SK-N-SH (cell line): Measurements from ENCODE around the gene SNX6. TPM values are rescaled to one million over a fixed set of nuclear protein-coding genes. Genes with fewer than 3 reads are reported as not detected.

Experiments used
- CTCF ChIA-PET: fragments of 300-600, 350-600 bp; formaldehyde crosslinking; extraction: SDS; loops from one replicate; lab custom pipeline; 2021; lab: Yijun Ruan, JAX
- POLR2A ChIA-PET: fragments of 350-600 bp; sonication (Branson Sonifier 250); formaldehyde crosslinking; extraction: SDS; loops from one replicate; lab custom pipeline; 2020; ENCODE audit warnings: antibody characterized with exemption, inconsistent platforms; lab: Yijun Ruan, JAX
- DNase-seq: peaks from one replicate; pipeline ENCODE4 v3.0.0; 2012
- H2AFZ ChIP-seq: fragments of 200-600 bp; sonication (generic); 2 replicates; pipeline ENCODE4 v1.8.1; 2016; ENCODE audit warnings: antibody characterized with exemption, mild to moderate bottlenecking, low read depth
- H3F3A ChIP-seq: fragments of 200-600 bp; sonication (generic); replicated peaks from 2 replicates; pipeline ENCODE3; 2016; ENCODE audit warnings: antibody characterized with exemption, mild to moderate bottlenecking; ENCODE audit not compliant: insufficient read depth
- H3K27ac ChIP-seq, 2 experiments: fragments of 200-500 bp in 1 of 2; fragments of 200-600 bp in 1 of 2; sonication (Bioruptor generic) in 1 of 2; sonication (generic), shearing (Covaris generic) in 1 of 2; 2 replicates each; pipeline versions ENCODE4 v1.5.1 to v1.6.1; 2014 to 2016; ENCODE audit warnings: low read depth in 2 of 2, inconsistent platforms in 1 of 2, low read length in 1 of 2, mild to moderate bottlenecking in 1 of 2, mixed read lengths in 1 of 2
- H3K27me3 ChIP-seq: fragments of 200-600 bp; sonication (generic), shearing (Covaris generic); 2 replicates; pipeline ENCODE4 v1.6.1; 2016; ENCODE audit warnings: mixed run types; ENCODE audit not compliant: insufficient read depth
- H3K36me3 ChIP-seq, 2 experiments: fragments of 200-500 bp in 1 of 2; fragments of 200-600 bp in 1 of 2; sonication (Bioruptor generic) in 1 of 2; sonication (generic) in 1 of 2; replicated peaks in 1 of 2; 2 replicates each; pipeline versions ENCODE3 to v1.5.1; 2014 to 2016; ENCODE audit warnings: low read length in 1 of 2, mild to moderate bottlenecking in 1 of 2; ENCODE audit not compliant: insufficient read depth in 2 of 2, control insufficient read depth in 1 of 2
- H3K4me1 ChIP-seq, 2 experiments: fragments of 200-500 bp in 1 of 2; fragments of 200-600 bp in 1 of 2; sonication (Bioruptor generic) in 1 of 2; sonication (generic), shearing (Covaris generic) in 1 of 2; 2 replicates each; pipeline versions ENCODE4 v1.5.1 to v1.6.1; 2014 to 2016; ENCODE audit warnings: low read depth in 1 of 2, low read length in 1 of 2, mixed run types in 1 of 2; ENCODE audit not compliant: insufficient read depth in 2 of 2, control insufficient read depth in 1 of 2
- H3K4me2 ChIP-seq: fragments of 200-600 bp; sonication (generic), shearing (Covaris generic); 2 replicates; pipeline ENCODE4 v1.6.1; 2017; ENCODE audit warnings: mixed run types
- H3K4me3 ChIP-seq, 2 experiments: fragments of 200-500 bp in 1 of 2; fragments of 200-600 bp in 1 of 2; sonication (Bioruptor generic) in 1 of 2; sonication (generic), shearing (Covaris generic) in 1 of 2; 2 replicates each; pipeline versions ENCODE4 v1.5.1 to v1.8.1; 2014 to 2016; ENCODE audit warnings: low read depth in 2 of 2, inconsistent platforms in 1 of 2, low read length in 1 of 2, mild to moderate bottlenecking in 1 of 2, mixed read lengths in 1 of 2, moderate library complexity in 1 of 2
- H3K79me2 ChIP-seq: fragments of 200-600 bp; sonication (generic); 2 replicates; pipeline ENCODE4 v1.8.1; 2017; ENCODE audit warnings: mild to moderate bottlenecking; ENCODE audit not compliant: insufficient read depth
- H3K9ac ChIP-seq: fragments of 200-600 bp; sonication (generic); 2 replicates; pipeline ENCODE4 v1.6.1; 2017; ENCODE audit warnings: mixed run types
- H3K9me2 ChIP-seq: fragments of 200-600 bp; sonication (generic); 2 replicates; pipeline ENCODE4 v1.6.1; 2017; ENCODE audit warnings: mixed run types
- H3K9me3 ChIP-seq: fragments of 200-600 bp; sonication (generic); 2 replicates; pipeline ENCODE4 v1.6.1; 2017; ENCODE audit warnings: mixed run types, mild to moderate bottlenecking, moderate library complexity
- H4K20me1 ChIP-seq: fragments of 200-600 bp; sonication (generic); 2 replicates; pipeline ENCODE4 v1.6.1; 2017; ENCODE audit warnings: mild to moderate bottlenecking, mixed run types; ENCODE audit not compliant: insufficient read depth
- CHD2 ChIP-seq: fragments of 150-350 bp; IDR thresholded peaks from 2 replicates; pipeline ENCODE4 v1.6.1; 2018; ENCODE audit warnings: low read length; ENCODE audit not compliant: partially characterized antibody
- ELF1 ChIP-seq: IDR thresholded peaks from 2 replicates; pipeline ENCODE4 v1.4.0; 2012
- EP300 ChIP-seq, 2 experiments: IDR thresholded peaks; 2 replicates each; pipeline versions ENCODE4 v1.4.0 to v1.6.1; 2012; ENCODE audit warnings: borderline replicate concordance in 1 of 2, low read depth in 1 of 2, low read length in 1 of 2
- EZH2phosphoT487 ChIP-seq: fragments of 200-600 bp; sonication (generic); IDR thresholded peaks from 2 replicates; pipeline ENCODE4 v1.6.1; 2017; ENCODE audit warnings: low read depth, mixed run types, mild to moderate bottlenecking, antibody characterized with exemption, moderate library complexity, borderline replicate concordance
- FOSL2 ChIP-seq: IDR thresholded peaks from 2 replicates; pipeline ENCODE4 v1.4.0; 2012; ENCODE audit warnings: low read depth, mild to moderate bottlenecking, moderate library complexity, borderline replicate concordance
- FOXJ3 ChIP-seq: sonication (generic); formaldehyde crosslinking; IDR thresholded peaks from 2 replicates; pipeline ENCODE4 v1.5.1; 2020; ENCODE audit warnings: mild to moderate bottlenecking, missing genetic modification reagents
- GATA2 ChIP-seq: sonication (generic); formaldehyde crosslinking; IDR thresholded peaks from 2 replicates; pipeline ENCODE4 v1.5.0; 2020; ENCODE audit warnings: mild to moderate bottlenecking, missing genetic modification reagents
- MEF2A ChIP-seq: IDR thresholded peaks from 2 replicates; pipeline ENCODE4 v1.4.0; 2012; ENCODE audit warnings: low read depth, borderline replicate concordance
- NRF1 ChIP-seq: IDR thresholded peaks from 2 replicates; pipeline ENCODE4 v1.6.1; 2012; ENCODE audit warnings: low read depth, mild to moderate bottlenecking, low read length
- RAD21 ChIP-seq: IDR thresholded peaks from 2 replicates; pipeline ENCODE4 v1.6.1; 2012; ENCODE audit warnings: mild to moderate bottlenecking, low read length
- RXRA ChIP-seq: IDR thresholded peaks from 2 replicates; pipeline ENCODE4 v1.4.0; 2012; ENCODE audit warnings: low read depth, mild to moderate bottlenecking, borderline replicate concordance
- SIN3A ChIP-seq: IDR thresholded peaks from 2 replicates; pipeline ENCODE4 v1.6.1; 2012; ENCODE audit warnings: low read depth, mild to moderate bottlenecking, low read length, moderate library complexity, borderline replicate concordance
- SMC3 ChIP-seq: IDR thresholded peaks from 2 replicates; pipeline ENCODE4 v1.6.1; 2012; ENCODE audit warnings: low read depth, low read length, improper control_type of control experiment
- TCF12 ChIP-seq: IDR thresholded peaks from 2 replicates; pipeline ENCODE4 v1.4.0; 2012
- TEAD4 ChIP-seq: IDR thresholded peaks from 2 replicates; pipeline ENCODE4 v1.4.0; 2012; ENCODE audit warnings: mild to moderate bottlenecking, borderline replicate concordance; ENCODE audit not compliant: insufficient read depth
- WGBS: methylation state at CpG from one replicate; pipeline ENCODE4 v1.1.6; 2017; ENCODE audit warnings: low lambda C conversion rate; 5-methylcytosine and 5-hydroxymethylcytosine counted together
- polyA plus RNA-seq, 3 experiments: library from polyadenylated mRNA; depleted of rRNA; stranded (reverse); fragments of >200 nt; gene quantifications; 2 replicates each; pipeline ENCODE4 v1.2.3, GENCODE V29; 2012
- TF ChIP-seq, protein P1 (sequence below): IDR thresholded peaks from 2 replicates; pipeline ENCODE4; 2012
- TF ChIP-seq, protein P2 (sequence below): fragments of 150-350 bp; IDR thresholded peaks from 2 replicates; pipeline ENCODE4 v1.6.1; 2016; ENCODE audit warnings: mild to moderate bottlenecking, low read depth, low read length
- TF ChIP-seq, protein P3 (sequence below): IDR thresholded peaks from 2 replicates; pipeline ENCODE4 v1.4.0; 2012; ENCODE audit warnings: low read depth, borderline replicate concordance
- TF ChIP-seq, protein P4 (sequence below): IDR thresholded peaks from 2 replicates; pipeline ENCODE4 v1.4.0; 2012; ENCODE audit warnings: low read depth
- TF ChIP-seq, protein P5 (sequence below): fragments of 150-350 bp; IDR thresholded peaks from 2 replicates; pipeline ENCODE4 v1.6.1; 2017; ENCODE audit warnings: antibody characterized with exemption, low read length, low read depth, borderline replicate concordance

SNX6 gene
- polyA plus RNA-seq, 1 of the 3 experiments (the other 2 are of a cell fraction) = 33.1 TPM

DNA sequence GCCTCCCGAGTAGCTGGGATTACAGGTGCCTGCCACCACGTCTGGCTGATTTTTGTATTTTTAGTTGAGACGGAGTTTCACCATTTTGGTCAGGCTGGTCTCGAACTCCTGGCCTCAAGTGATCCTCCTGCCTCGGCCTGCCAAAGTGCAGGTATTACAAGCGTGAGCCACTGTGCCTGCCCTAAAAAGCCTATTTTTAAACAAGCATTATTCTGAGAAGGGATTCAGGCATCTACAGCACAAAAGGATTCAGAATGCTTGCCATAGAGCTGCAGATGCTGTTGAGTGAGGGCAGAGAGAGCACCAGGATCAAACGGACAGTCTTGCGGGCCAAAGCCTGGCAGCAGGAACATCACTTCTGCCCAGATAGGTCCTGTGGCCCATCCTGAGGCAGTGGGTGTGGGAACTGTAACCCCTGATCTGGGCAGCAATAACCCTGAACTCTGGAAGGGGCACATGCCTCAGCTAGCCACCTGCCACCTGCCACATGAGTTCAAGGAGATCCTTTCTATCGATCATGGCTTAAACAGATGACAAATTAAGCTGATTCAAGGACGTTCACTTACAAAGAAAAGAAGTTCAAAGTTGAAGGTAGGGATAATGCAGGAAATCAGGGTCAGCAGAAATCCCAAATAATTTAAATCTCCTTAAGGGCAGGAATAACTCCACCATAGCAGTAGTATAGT, 16.8 kb upstream of the SNX6 start (continued):
- TF ChIP-seq, protein P1, sequence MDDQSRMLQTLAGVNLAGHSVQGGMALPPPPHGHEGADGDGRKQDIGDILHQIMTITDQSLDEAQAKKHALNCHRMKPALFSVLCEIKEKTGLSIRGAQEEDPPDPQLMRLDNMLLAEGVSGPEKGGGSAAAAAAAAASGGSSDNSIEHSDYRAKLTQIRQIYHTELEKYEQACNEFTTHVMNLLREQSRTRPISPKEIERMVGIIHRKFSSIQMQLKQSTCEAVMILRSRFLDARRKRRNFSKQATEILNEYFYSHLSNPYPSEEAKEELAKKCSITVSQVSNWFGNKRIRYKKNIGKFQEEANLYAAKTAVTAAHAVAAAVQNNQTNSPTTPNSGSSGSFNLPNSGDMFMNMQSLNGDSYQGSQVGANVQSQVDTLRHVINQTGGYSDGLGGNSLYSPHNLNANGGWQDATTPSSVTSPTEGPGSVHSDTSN = no peak
- TF ChIP-seq, protein P2, sequence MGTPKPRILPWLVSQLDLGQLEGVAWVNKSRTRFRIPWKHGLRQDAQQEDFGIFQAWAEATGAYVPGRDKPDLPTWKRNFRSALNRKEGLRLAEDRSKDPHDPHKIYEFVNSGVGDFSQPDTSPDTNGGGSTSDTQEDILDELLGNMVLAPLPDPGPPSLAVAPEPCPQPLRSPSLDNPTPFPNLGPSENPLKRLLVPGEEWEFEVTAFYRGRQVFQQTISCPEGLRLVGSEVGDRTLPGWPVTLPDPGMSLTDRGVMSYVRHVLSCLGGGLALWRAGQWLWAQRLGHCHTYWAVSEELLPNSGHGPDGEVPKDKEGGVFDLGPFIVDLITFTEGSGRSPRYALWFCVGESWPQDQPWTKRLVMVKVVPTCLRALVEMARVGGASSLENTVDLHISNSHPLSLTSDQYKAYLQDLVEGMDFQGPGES = no peak
- no peak for TF ChIP-seq CHD2
- no peak for TF ChIP-seq GATA2 (CRISPR knock-in tag)

DNA sequence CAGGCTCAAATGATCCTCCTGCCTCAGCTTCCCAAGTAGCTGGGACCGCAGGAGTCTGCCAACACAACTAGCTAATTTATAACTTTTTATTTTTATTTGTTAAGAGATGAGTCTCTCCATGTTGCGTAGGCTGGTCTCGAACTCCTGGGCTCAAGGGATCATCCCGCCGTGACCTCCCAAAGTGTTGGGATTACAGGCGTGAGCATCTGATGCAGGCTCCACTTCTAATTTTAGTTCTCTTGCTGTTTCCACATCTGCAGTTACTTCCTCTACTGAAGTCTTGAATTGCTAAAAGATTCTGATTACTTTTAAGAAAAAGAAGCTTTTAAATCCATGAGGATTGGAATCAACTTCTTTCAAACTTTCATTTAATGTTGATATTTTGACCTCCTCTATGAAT, 13.4 kb upstream of the SNX6 start:
- Histone ChIP-seq H3K27me3 (no peaks in the 10 kb centered on the region), H3K9ac (no peak overlapping the region), H3K4me1 (no peaks in the 10 kb centered on the region), H3K4me2 (no peak overlapping the region)
- TF ChIP-seq EZH2phosphoT487 (no peak), ELF1 (no peak), TEAD4 (no peak), EP300 (IDR thresholded peaks at IDR 0.05; ENCODE audit: borderline replicate concordance in 1 of 2, low read depth in 1 of 2, low read length in 1 of 2) (no peak), FOSL2 (no peak), SMC3 (no peak), SIN3A (no peak), NRF1 (no peak), RAD21 (no peak), MEF2A (no peak), RXRA (no peak), TCF12 (no peak), FOXJ3 (CRISPR knock-in tag) (no peak)
- TF ChIP-seq, protein P3, sequence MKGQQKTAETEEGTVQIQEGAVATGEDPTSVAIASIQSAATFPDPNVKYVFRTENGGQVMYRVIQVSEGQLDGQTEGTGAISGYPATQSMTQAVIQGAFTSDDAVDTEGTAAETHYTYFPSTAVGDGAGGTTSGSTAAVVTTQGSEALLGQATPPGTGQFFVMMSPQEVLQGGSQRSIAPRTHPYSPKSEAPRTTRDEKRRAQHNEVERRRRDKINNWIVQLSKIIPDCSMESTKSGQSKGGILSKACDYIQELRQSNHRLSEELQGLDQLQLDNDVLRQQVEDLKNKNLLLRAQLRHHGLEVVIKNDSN = no peak
- TF ChIP-seq, protein P2 = no peak
- TF ChIP-seq, protein P4, sequence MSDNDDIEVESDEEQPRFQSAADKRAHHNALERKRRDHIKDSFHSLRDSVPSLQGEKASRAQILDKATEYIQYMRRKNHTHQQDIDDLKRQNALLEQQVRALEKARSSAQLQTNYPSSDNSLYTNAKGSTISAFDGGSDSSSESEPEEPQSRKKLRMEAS = no peak
- TF ChIP-seq, protein P5, sequence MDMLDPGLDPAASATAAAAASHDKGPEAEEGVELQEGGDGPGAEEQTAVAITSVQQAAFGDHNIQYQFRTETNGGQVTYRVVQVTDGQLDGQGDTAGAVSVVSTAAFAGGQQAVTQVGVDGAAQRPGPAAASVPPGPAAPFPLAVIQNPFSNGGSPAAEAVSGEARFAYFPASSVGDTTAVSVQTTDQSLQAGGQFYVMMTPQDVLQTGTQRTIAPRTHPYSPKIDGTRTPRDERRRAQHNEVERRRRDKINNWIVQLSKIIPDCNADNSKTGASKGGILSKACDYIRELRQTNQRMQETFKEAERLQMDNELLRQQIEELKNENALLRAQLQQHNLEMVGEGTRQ = no peak
- TF ChIP-seq, all 33 proteins: peak for 0
- no peak overlapping the region for H2AFZ ChIP-seq
- no peaks in the 10 kb centered on the region for H4K20me1 ChIP-seq
- WGBS = 91% methylated on average over 6 of the region's 6 CpGs
- peaks cover 12% of the 10 kb centered on the region for H3F3A ChIP-seq
- no peaks in the 10 kb centered on the region for H3K9me3 ChIP-seq
- H3K9me2 ChIP-seq = no peaks in the 10 kb centered on the region
- no peak for DNase-seq
- no peak overlapping the region for H3K27ac ChIP-seq
- no peak overlapping the region for H3K4me3 ChIP-seq
- ChIA-PET POLR2A (no interaction called here), CTCF (interaction anchor here (0.6 kb wide), 1 partner anchor 108 kb away, joined by 3 read pairs; no protein-coding TSS in a partner anchor)
- peaks cover 0 to 4% of the 10 kb centered on the region in 2 experiments for H3K36me3 ChIP-seq
- no peaks in the 10 kb centered on the region for H3K79me2 ChIP-seq
